ENCODE data around the gene STK39.
A peak's percentile ranks its signal among the peaks of the same experiment; 100 is the strongest.

STK39 gene

GRCh38 chr2:168114619-168115018 is 132.8 kb downstream of the STK39 start:
- Histone ChIP-seq H3K27ac (ENCODE audit: low read length, poor library complexity, severe bottlenecking) (no peak overlapping the region), H3K36me3 (ENCODE audit: control insufficient read depth in 1 of 2, insufficient read depth in 2 of 2, low read depth in 1 of 2, low read length in 2 of 2) (peaks cover 5 to 41% of the 10 kb centered on the region in 2 experiments), H3K23ac (ENCODE audit: low read length in 2 of 2) (no peak overlapping the region)

DNA sequence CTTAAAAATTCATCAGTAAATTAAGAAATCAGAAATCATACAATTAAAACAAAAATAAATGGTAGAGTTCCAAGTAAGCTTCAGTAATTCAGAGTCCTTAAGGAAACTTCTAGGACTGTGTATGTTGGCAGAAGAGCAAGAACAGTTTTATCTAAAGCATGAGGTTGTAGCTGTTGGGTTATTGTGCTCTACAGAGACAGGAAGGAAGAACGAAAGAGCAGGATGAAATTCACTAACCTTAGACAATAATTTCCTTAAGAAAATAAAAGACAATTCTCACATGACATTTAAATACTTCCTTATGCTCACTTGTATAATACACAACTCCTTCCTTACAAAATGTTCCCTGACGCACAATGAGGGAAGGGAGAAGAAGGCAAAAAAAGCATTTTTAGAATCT is 133.4 kb downstream of the STK39 start:
- no peak overlapping the region for H4K91ac ChIP-seq (ENCODE audit: low read length)
- H3K9me3 ChIP-seq (ENCODE audit: control insufficient read depth, low read length), result no peaks in the 10 kb centered on the region
- no peak for DNase-seq
- no peak overlapping the region for H3K14ac ChIP-seq (ENCODE audit: low read length in 2 of 2)
- no peak overlapping the region for H3K23ac ChIP-seq (ENCODE audit: low read length in 2 of 2)
- no peak overlapping the region for H3K27ac ChIP-seq (ENCODE audit: low read length, poor library complexity, severe bottlenecking)
- peaks cover 5 to 41% of the 10 kb centered on the region in 2 experiments for H3K36me3 ChIP-seq (ENCODE audit: control insufficient read depth in 1 of 2, insufficient read depth in 2 of 2, low read depth in 1 of 2, low read length in 2 of 2)
- 100% methylated on average over 1 of the region's 2 CpGs for WGBS
- H2BK5ac ChIP-seq (ENCODE audit: low read depth, low read length, poor library complexity, severe bottlenecking), result no peak overlapping the region
- H2BK120ac ChIP-seq (ENCODE audit: low read depth, low read length), result no peak overlapping the region
- H3K4ac ChIP-seq (ENCODE audit: low read depth in 1 of 2, low read length in 2 of 2), result no peak overlapping the region
- no peak overlapping the region for H3K4me2 ChIP-seq (ENCODE audit: low read length, poor library complexity, severe bottlenecking)
- no peak overlapping the region for H4K8ac ChIP-seq (ENCODE audit: low read length)
- H2BK15ac ChIP-seq (ENCODE audit: low read depth, poor library complexity, severe bottlenecking), result no peak overlapping the region
- H2BK12ac ChIP-seq (ENCODE audit: low read length in 2 of 2), result no peak overlapping the region
- H3K79me1 ChIP-seq (replicated peaks; ENCODE audit: low read length, poor library complexity, severe bottlenecking), result peaks cover 20% of the 10 kb centered on the region
- H3K27me3 ChIP-seq (ENCODE audit: control insufficient read depth in 1 of 2, insufficient read depth in 1 of 2, low read length in 2 of 2), result no peaks in the 10 kb centered on the region
- no peak overlapping the region for H2AFZ ChIP-seq (ENCODE audit: low read depth, low read length)
- peaks cover 4% of the 10 kb centered on the region for H3K4me1 ChIP-seq (ENCODE audit: control insufficient read depth, insufficient read depth, low read depth, low read length)
- no peak overlapping the region for H3K18ac ChIP-seq (ENCODE audit: low read depth in 1 of 2, low read length in 2 of 2)
- no peak overlapping the region for H3K9ac ChIP-seq (ENCODE audit: low read length)
- H3K4me3 ChIP-seq (ENCODE audit: insufficient read depth in 1 of 2, low read depth in 1 of 2, low read length in 2 of 2), result no peak overlapping the region
- H2AK5ac ChIP-seq (ENCODE audit: low read length, severe bottlenecking), result no peak overlapping the region

More at GRCh38 chr2:168114619-168115018, 132.8 kb downstream of the STK39 start:
- Histone ChIP-seq H3K79me1 (replicated peaks; ENCODE audit: low read length, poor library complexity, severe bottlenecking) (peaks cover 20% of the 10 kb centered on the region), H3K9me3 (ENCODE audit: control insufficient read depth, low read length) (no peaks in the 10 kb centered on the region), H4K8ac (ENCODE audit: low read length) (no peak overlapping the region), H2BK15ac (ENCODE audit: low read depth, poor library complexity, severe bottlenecking) (no peak overlapping the region), H2AFZ (ENCODE audit: low read depth, low read length) (no peak overlapping the region), H4K91ac (ENCODE audit: low read length) (no peak overlapping the region), H3K27me3 (ENCODE audit: control insufficient read depth in 1 of 2, insufficient read depth in 1 of 2, low read length in 2 of 2) (no peaks in the 10 kb centered on the region), H2BK5ac (ENCODE audit: low read depth, low read length, poor library complexity, severe bottlenecking) (no peak overlapping the region), H3K18ac (ENCODE audit: low read depth in 1 of 2, low read length in 2 of 2) (no peak overlapping the region), H3K4ac (ENCODE audit: low read depth in 1 of 2, low read length in 2 of 2) (no peak overlapping the region), H3K4me2 (ENCODE audit: low read length, poor library complexity, severe bottlenecking) (no peak overlapping the region), H2BK12ac (ENCODE audit: low read length in 2 of 2) (no peak overlapping the region), H3K9ac (ENCODE audit: low read length) (no peak overlapping the region), H2BK120ac (ENCODE audit: low read depth, low read length) (no peak overlapping the region), H3K4me3 (ENCODE audit: insufficient read depth in 1 of 2, low read depth in 1 of 2, low read length in 2 of 2) (no peak overlapping the region), H3K14ac (ENCODE audit: low read length in 2 of 2) (no peak overlapping the region), H2AK5ac (ENCODE audit: low read length, severe bottlenecking) (no peak overlapping the region), H3K4me1 (ENCODE audit: control insufficient read depth, insufficient read depth, low read depth, low read length) (peaks cover 4% of the 10 kb centered on the region)
- 85% methylated on average over 7 of the region's 7 CpGs for WGBS
- DNase-seq, result no peak

DNA sequence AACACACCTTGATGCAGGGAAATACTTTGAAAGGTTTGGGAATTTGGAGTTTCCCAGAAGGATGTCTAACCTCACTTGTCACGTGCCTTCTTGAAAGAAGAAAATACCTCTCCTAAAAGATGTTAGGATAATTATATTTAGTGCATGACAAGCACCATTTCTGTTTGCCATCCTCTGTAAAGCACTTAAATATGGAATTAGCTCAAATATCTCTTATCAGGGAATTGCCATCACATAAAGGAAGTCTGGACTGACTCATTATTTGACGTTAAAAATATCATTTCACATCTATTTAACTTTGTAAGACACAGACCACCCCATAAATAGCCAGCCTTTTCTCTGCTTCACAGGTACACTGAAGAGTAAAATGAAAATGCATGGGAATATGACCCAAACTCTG is 140.1 kb downstream of the STK39 start:
- no peak overlapping the region for H2AFZ ChIP-seq (ENCODE audit: low read depth, low read length)
- H3K79me1 ChIP-seq (replicated peaks; ENCODE audit: low read length, poor library complexity, severe bottlenecking), result peaks cover 4% of the 10 kb centered on the region
- H2BK120ac ChIP-seq (ENCODE audit: low read depth, low read length), result no peak overlapping the region
- no peaks in the 10 kb centered on the region for H3K9me3 ChIP-seq (ENCODE audit: control insufficient read depth, low read length)
- no peak overlapping the region for H2BK5ac ChIP-seq (ENCODE audit: low read depth, low read length, poor library complexity, severe bottlenecking)
- H3K36me3 ChIP-seq (ENCODE audit: control insufficient read depth in 1 of 2, insufficient read depth in 2 of 2, low read depth in 1 of 2, low read length in 2 of 2), result peaks cover 0 to 24% of the 10 kb centered on the region in 2 experiments
- H3K4me3 ChIP-seq (ENCODE audit: insufficient read depth in 1 of 2, low read depth in 1 of 2, low read length in 2 of 2), result no peak overlapping the region
- no peak overlapping the region for H2BK15ac ChIP-seq (ENCODE audit: low read depth, poor library complexity, severe bottlenecking)
- H3K23ac ChIP-seq (ENCODE audit: low read length in 2 of 2), result no peak overlapping the region
- no peak overlapping the region for H3K4ac ChIP-seq (ENCODE audit: low read depth in 1 of 2, low read length in 2 of 2)
- no peaks in the 10 kb centered on the region for H3K4me1 ChIP-seq (ENCODE audit: control insufficient read depth, insufficient read depth, low read depth, low read length)
- no peak overlapping the region for H2AK5ac ChIP-seq (ENCODE audit: low read length, severe bottlenecking)
- H3K27me3 ChIP-seq (ENCODE audit: control insufficient read depth in 1 of 2, insufficient read depth in 1 of 2, low read length in 2 of 2), result no peaks in the 10 kb centered on the region
- H4K8ac ChIP-seq (ENCODE audit: low read length), result no peak overlapping the region
- no peak overlapping the region for H3K9ac ChIP-seq (ENCODE audit: low read length)
- H3K27ac ChIP-seq (ENCODE audit: low read length, poor library complexity, severe bottlenecking), result no peak overlapping the region
- DNase-seq, result peak; percentile 4
- H3K18ac ChIP-seq (ENCODE audit: low read depth in 1 of 2, low read length in 2 of 2), result no peak overlapping the region
- H4K91ac ChIP-seq (ENCODE audit: low read length), result no peak overlapping the region
- no peak overlapping the region for H3K14ac ChIP-seq (ENCODE audit: low read length in 2 of 2)
- WGBS, result 36% methylated on average over 1 of the region's 2 CpGs
- H2BK12ac ChIP-seq (ENCODE audit: low read length in 2 of 2), result no peak overlapping the region
- no peak overlapping the region for H3K4me2 ChIP-seq (ENCODE audit: low read length, poor library complexity, severe bottlenecking)

- H4K8ac ChIP-seq (ENCODE audit: low read length), result no peak overlapping the region
- H3K14ac ChIP-seq (ENCODE audit: low read length in 2 of 2), result no peak overlapping the region
- H3K4me2 ChIP-seq (ENCODE audit: low read length, poor library complexity, severe bottlenecking), result no peak overlapping the region
- no peak overlapping the region for H3K4ac ChIP-seq (ENCODE audit: low read depth in 1 of 2, low read length in 2 of 2)
- H3K23ac ChIP-seq (ENCODE audit: low read length in 2 of 2), result no peak overlapping the region
- H4K91ac ChIP-seq (ENCODE audit: low read length), result no peak overlapping the region
- H2BK12ac ChIP-seq (ENCODE audit: low read length in 2 of 2), result no peak overlapping the region
- no peaks in the 10 kb centered on the region for H3K4me1 ChIP-seq (ENCODE audit: control insufficient read depth, insufficient read depth, low read depth, low read length)
- H3K79me1 ChIP-seq (replicated peaks; ENCODE audit: low read length, poor library complexity, severe bottlenecking), result peaks cover 4% of the 10 kb centered on the region
- no peak for DNase-seq
- H3K36me3 ChIP-seq (ENCODE audit: control insufficient read depth in 1 of 2, insufficient read depth in 2 of 2, low read depth in 1 of 2, low read length in 2 of 2), result peaks cover 0 to 23% of the 10 kb centered on the region in 2 experiments
- no peaks in the 10 kb centered on the region for H3K27me3 ChIP-seq (ENCODE audit: control insufficient read depth in 1 of 2, insufficient read depth in 1 of 2, low read length in 2 of 2)
- H2AK5ac ChIP-seq (ENCODE audit: low read length, severe bottlenecking), result no peak overlapping the region
- H2BK5ac ChIP-seq (ENCODE audit: low read depth, low read length, poor library complexity, severe bottlenecking), result no peak overlapping the region
- H2AFZ ChIP-seq (ENCODE audit: low read depth, low read length), result no peak overlapping the region
- no peak overlapping the region for H3K27ac ChIP-seq (ENCODE audit: low read length, poor library complexity, severe bottlenecking)
- H2BK120ac ChIP-seq (ENCODE audit: low read depth, low read length), result no peak overlapping the region
- WGBS, result no CpG with 5 or more reads among the region's 3 CpGs
- H3K9ac ChIP-seq (ENCODE audit: low read length), result no peak overlapping the region
- H3K18ac ChIP-seq (ENCODE audit: low read depth in 1 of 2, low read length in 2 of 2), result no peak overlapping the region
- H2BK15ac ChIP-seq (ENCODE audit: low read depth, poor library complexity, severe bottlenecking), result no peak overlapping the region
- no peaks in the 10 kb centered on the region for H3K9me3 ChIP-seq (ENCODE audit: control insufficient read depth, low read length)
- no peak overlapping the region for H3K4me3 ChIP-seq (ENCODE audit: insufficient read depth in 1 of 2, low read depth in 1 of 2, low read length in 2 of 2)
These were observed 142.2 kb downstream of the STK39 start for GRCh38 chr2:168105127-168105683.

Data from mesenchymal stem cell (in vitro differentiated cells and primary cell).